Spleen (tissue), 11 donors: ENCODE data around the gene CDC6. TPM values are rescaled to one million over a fixed set of nuclear protein-coding genes. Genes with fewer than 3 reads are reported as not detected.
A peak's percentile ranks its signal among the peaks of the same experiment; 100 is the strongest.

Source experiments
- DNase-seq: peaks from one replicate; pipeline ENCODE4 v3.0.0-alpha.2; 2020
- H3K27ac ChIP-seq, 8 donors: fragments of 200-600 bp; sonication (generic) in 7 of 8; 1 replicate in 4 of 8; 2 replicates in 4 of 8; pipeline versions ENCODE4 v1.5.0 to v1.8.0; 2016 to 2021; ENCODE audit warnings: inconsistent platforms in 4 of 8, mild to moderate bottlenecking in 4 of 8, moderate library complexity in 1 of 8
- H3K27me3 ChIP-seq, 7 donors: fragments of 200-600 bp; sonication (generic) in 6 of 7; replicated peaks in 1 of 7; 1 replicate in 4 of 7; 2 replicates in 3 of 7; pipeline versions ENCODE4 v1.5.0 to v1.8.0; 2016 to 2021; ENCODE audit warnings: inconsistent platforms in 3 of 7, mild to moderate bottlenecking in 1 of 7
- H3K36me3 ChIP-seq, 6 donors: fragments of 200-600 bp; sonication (generic) in 5 of 6; 1 replicate in 4 of 6; 2 replicates in 2 of 6; pipeline versions ENCODE4 v1.5.0 to v1.8.0; 2016 to 2021; ENCODE audit warnings: inconsistent platforms in 2 of 6
- H3K4me1 ChIP-seq, 6 donors: fragments of 200-600 bp; sonication (generic) in 5 of 6; 1 replicate in 3 of 6; 2 replicates in 3 of 6; pipeline versions ENCODE4 v1.5.0 to v1.8.0; 2016 to 2021; ENCODE audit warnings: inconsistent platforms in 3 of 6
- H3K4me3 ChIP-seq, 8 donors: fragments of 200-600 bp; sonication (generic) in 7 of 8; 1 replicate in 4 of 8; 2 replicates in 4 of 8; pipeline versions ENCODE4 v1.5.0 to v1.8.0; 2016 to 2021; ENCODE audit warnings: inconsistent platforms in 4 of 8, mild to moderate bottlenecking in 4 of 8, moderate library complexity in 2 of 8
- H3K9me3 ChIP-seq, 8 donors: fragments of 200-600 bp; sonication (generic) in 7 of 8; 1 replicate in 4 of 8; 2 replicates in 4 of 8; pipeline versions ENCODE4 v1.5.0 to v1.8.0; 2016 to 2021; ENCODE audit warnings: inconsistent platforms in 4 of 8
- CTCF ChIP-seq, 11 experiments: fragments of 200-600 bp in 7 of 11; fragments of 450-650 bp in 4 of 11; sonication (generic) in 4 of 11; IDR thresholded peaks in 8 of 11; conservative IDR thresholded peaks in 3 of 11; 1 replicate in 7 of 11; 2 replicates in 4 of 11; pipeline versions ENCODE4 v1.4.0 to v1.8.0; 2016 to 2021; ENCODE audit warnings: antibody characterized with exemption in 11 of 11, inconsistent platforms in 4 of 11, mild to moderate bottlenecking in 1 of 11
- POLR2A ChIP-seq, 3 donors: fragments of 450-650 bp; IDR thresholded peaks; one replicate each; pipeline ENCODE4 v1.5.1; 2017; ENCODE audit warnings: antibody characterized with exemption in 3 of 3, mild to moderate bottlenecking in 1 of 3
- POLR2AphosphoS5 ChIP-seq, 3 donors: sonication (generic); formaldehyde crosslinking; IDR thresholded peaks; one replicate each; pipeline ENCODE4 v1.5.1; 2017; ENCODE audit warnings: antibody characterized with exemption in 3 of 3
- WGBS, 5 donors: extraction: QIAGEN DNeasy Blood & Tissue Kit in 3 of 5; methylation state at CpG; one replicate each; pipeline versions ENCODE4 v1.1.5 to v1.1.7; 2013 to 2018; 5-methylcytosine and 5-hydroxymethylcytosine counted together
- intact Hi-C: fragments of 100-400 bp; cut with DNase I; formaldehyde crosslinking; loops from one replicate; pipeline ENCODE4 v1.15.0; 2023; ENCODE audit warnings: low total_unique reads
- polyA plus RNA-seq, 3 donors: library from polyadenylated mRNA; stranded (reverse); fragments of 200-250 nt; gene quantifications; one replicate each; pipeline ENCODE4 v1.2.1, GENCODE V29; 2013
- total RNA-seq, 7 donors: library from RNA; depleted of rRNA in 3 of 7; stranded (reverse); fragments of >200 nt in 3 of 7; fragmentation: NEBNext Ultra II Directional in 4 of 7; extraction: Animal tissue kit (Norgen Biotek cat#: 25700) in 4 of 7; gene quantifications; one replicate each; pipeline versions ENCODE4 v1.1.0 to v1.2.1, GENCODE V29; 2016 to 2021
- donor health status: healthy with polysubstance abuse.
- donor health status: DM: no; HTN: no; CAD: no; lungs with moderate emphysema.
- donor health status: DM: no; HTN: no; CAD: no.
- donor health status: Bipolar disorder and iron deficiency.
- donor health status: healthy.
- donor health status: DM: no; HTN: no; CAD: no.
- donor health status: DM: yes; HTN: yes; CAD: no.

Gene CDC6
- total and polyA plus RNA-seq, 10 donors = 1.2 to 11.6 (median 5.1) TPM

GRCh38 chr17:40345161-40345993 lies 57.7 kb downstream of the CDC6 start:
- Histone ChIP-seq H3K27me3 (no peaks in the 10 kb centered on the region), H3K9me3 (no peaks in the 10 kb centered on the region), H3K36me3 (peaks cover 0 to 29% (median 19%) of the 10 kb centered on the region in 6 donors), H3K4me1 (peaks cover 62 to 100% (median 88%) of the 10 kb centered on the region in 6 donors), H3K27ac (peak overlapping the region; percentile 54 to 97 (median 92)), H3K4me3 (peak overlapping the region; percentile 25 to 81 (median 68))
- peak; percentile 52 to 87 (median 78) for TF ChIP-seq POLR2AphosphoS5 (IDR thresholded peaks at IDR 0.05)
- TF ChIP-seq POLR2A (IDR thresholded peaks at IDR 0.05) = no peak
- DNase-seq = peak; percentile 90
- intact Hi-C loops = no loop called here
- 2 to 9% (median 5%) methylated on average over 16 to 45 of the region's 45 CpGs for WGBS, 5 donors

- TF ChIP-seq POLR2A (IDR thresholded peaks at IDR 0.05) (no peak), CTCF (IDR thresholded peaks at IDR 0.05 in 8 of 11, conservative IDR thresholded peaks at IDR 0.05 in 3 of 11) (no peak), POLR2AphosphoS5 (IDR thresholded peaks at IDR 0.05) (no peak)
- no peak for DNase-seq
- Histone ChIP-seq H3K9me3 (no peaks in the 10 kb centered on the region), H3K27ac (peak overlapping the region; percentile 54 to 97 (median 92)), H3K36me3 (peaks cover 0 to 35% (median 21%) of the 10 kb centered on the region in 6 donors), H3K4me3 (peak overlapping the region in 7 of 8 donors; percentile 58 to 81 (median 69)), H3K27me3 (no peaks in the 10 kb centered on the region), H3K4me1 (peaks cover 58 to 100% (median 88%) of the 10 kb centered on the region in 6 donors)
- intact Hi-C loops = no loop called here
- 54 to 67% (median 60%) methylated on average over 11 of the region's 11 CpGs for WGBS, 5 donors
These were observed 58.5 kb downstream of the CDC6 start for GRCh38 chr17:40345994-40346764.

GRCh38 chr17:40346765-40347158 lies 59.1 kb downstream of the CDC6 start:
- intact Hi-C loops = no loop called here
- no peaks in the 10 kb centered on the region for H3K9me3 ChIP-seq
- H3K4me1 ChIP-seq = peaks cover 61 to 100% (median 94%) of the 10 kb centered on the region in 6 donors
- WGBS, 5 donors = 29 to 62% (median 57%) methylated on average over 1 of the region's 1 CpG; no CpG with 5 or more reads in 1 of the 5 donors
- no peaks in the 10 kb centered on the region for H3K27me3 ChIP-seq
- no peak for DNase-seq
- peaks cover 0 to 40% (median 25%) of the 10 kb centered on the region in 6 donors for H3K36me3 ChIP-seq
- H3K27ac ChIP-seq = peak overlapping the region in 7 of 8 donors; percentile 82 to 97 (median 95)
- TF ChIP-seq POLR2A (IDR thresholded peaks at IDR 0.05) (no peak), POLR2AphosphoS5 (IDR thresholded peaks at IDR 0.05) (peak in 1 of 3 donors; percentile 29), CTCF (IDR thresholded peaks at IDR 0.05 in 8 of 11, conservative IDR thresholded peaks at IDR 0.05 in 3 of 11) (no peak)
- H3K4me3 ChIP-seq = peak overlapping the region in 3 of 8 donors; percentile 23 to 78 (median 67)

- no peaks in the 10 kb centered on the region for H3K27me3 ChIP-seq
- H3K4me3 ChIP-seq = peak overlapping the region in 6 of 8 donors; percentile 5 to 78 (median 13)
- WGBS, 5 donors = 16 to 27% (median 20%) methylated on average over 7 to 9 of the region's 9 CpGs
- TF ChIP-seq POLR2A (IDR thresholded peaks at IDR 0.05) = no peak
- TF ChIP-seq POLR2AphosphoS5 (IDR thresholded peaks at IDR 0.05) = peak in 1 of 3 donors; percentile 10
- H3K27ac ChIP-seq = peak overlapping the region; percentile 40 to 97 (median 92)
- intact Hi-C loops = no loop called here
- no peaks in the 10 kb centered on the region for H3K9me3 ChIP-seq
- peaks cover 67 to 100% (median 97%) of the 10 kb centered on the region in 6 donors for H3K4me1 ChIP-seq
- DNase-seq = no peak
- peaks cover 0 to 48% (median 32%) of the 10 kb centered on the region in 6 donors for H3K36me3 ChIP-seq
These were observed 59.8 kb downstream of the CDC6 start for GRCh38 chr17:40347319-40348135.
